H1 (cell line): ENCODE results near the gene NANP.
A peak's percentile ranks its signal among the peaks of the same experiment; 100 is the strongest.

Experiments
- BACH1 ChIP-seq: IDR thresholded peaks from 2 replicates; pipeline ENCODE4 v1.6.1; 2012; ENCODE audit warnings: low read length, improper control_type of control experiment
- BCL11A ChIP-seq, 2 experiments: IDR thresholded peaks; one replicate each; pipeline ENCODE4 v1.6.1; 2011; ENCODE audit warnings: low read depth in 2 of 2, low read length in 2 of 2, mild to moderate bottlenecking in 2 of 2
- CHD1 ChIP-seq: IDR thresholded peaks from 2 replicates; pipeline ENCODE4 v1.6.1; 2012; ENCODE audit warnings: low read depth, low read length, improper control_type of control experiment
- CTCF ChIP-seq, 3 experiments: IDR thresholded peaks; 1 replicate in 2 of 3; 2 replicates in 1 of 3; pipeline versions ENCODE4 v1.5.1 to v1.6.1; 2011; ENCODE audit warnings: low read length in 3 of 3, mild to moderate bottlenecking in 3 of 3, inconsistent platforms in 2 of 3, low read depth in 1 of 3, moderate library complexity in 1 of 3; ENCODE audit not compliant: insufficient read depth in 1 of 3; ENCODE audit errors: control extremely low read depth in 1 of 3
- EGR1 ChIP-seq: IDR thresholded peaks from 2 replicates; pipeline ENCODE4 v1.6.1; 2011; ENCODE audit warnings: low read depth, low read length, borderline replicate concordance
- FOSL1 ChIP-seq: IDR thresholded peaks from 2 replicates; pipeline ENCODE4 v1.6.1; 2011; ENCODE audit warnings: mild to moderate bottlenecking, low read depth, low read length, moderate library complexity; ENCODE audit not compliant: insufficient read depth
- NRF1 ChIP-seq: IDR thresholded peaks from 2 replicates; pipeline ENCODE4 v1.6.1; 2011; ENCODE audit warnings: mild to moderate bottlenecking, low read depth, low read length, improper control_type of control experiment
- POLR2A ChIP-seq, 2 experiments: IDR thresholded peaks; 1 replicate in 1 of 2; 2 replicates in 1 of 2; pipeline ENCODE4 v1.6.1; 2011; ENCODE audit warnings: low read depth in 2 of 2, low read length in 2 of 2, mild to moderate bottlenecking in 2 of 2; ENCODE audit errors: control extremely low read depth in 1 of 2
- RAD21 ChIP-seq, 2 experiments: IDR thresholded peaks in 1 of 2; conservative IDR thresholded peaks in 1 of 2; 2 replicates each; pipeline ENCODE4 v1.6.1; 2011; ENCODE audit warnings: low read depth in 2 of 2, low read length in 2 of 2, improper control_type of control experiment in 1 of 2, inconsistent platforms in 1 of 2, mild to moderate bottlenecking in 1 of 2, moderate library complexity in 1 of 2
- SP1 ChIP-seq: IDR thresholded peaks from 2 replicates; pipeline ENCODE4 v1.6.1; 2011; ENCODE audit warnings: low read depth, low read length
- TEAD4 ChIP-seq: IDR thresholded peaks from 2 replicates; pipeline ENCODE4 v1.6.1; 2012; ENCODE audit warnings: low read depth, low read length, inconsistent platforms, mixed read lengths
- YY1 ChIP-seq: IDR thresholded peaks from 2 replicates; pipeline ENCODE4 v1.6.1; 2011; ENCODE audit warnings: low read depth, mild to moderate bottlenecking, low read length
- TF ChIP-seq, protein P1 (sequence below): IDR thresholded peaks from 2 replicates; pipeline ENCODE4 v1.6.1; 2012; ENCODE audit warnings: inconsistent platforms

DNA sequence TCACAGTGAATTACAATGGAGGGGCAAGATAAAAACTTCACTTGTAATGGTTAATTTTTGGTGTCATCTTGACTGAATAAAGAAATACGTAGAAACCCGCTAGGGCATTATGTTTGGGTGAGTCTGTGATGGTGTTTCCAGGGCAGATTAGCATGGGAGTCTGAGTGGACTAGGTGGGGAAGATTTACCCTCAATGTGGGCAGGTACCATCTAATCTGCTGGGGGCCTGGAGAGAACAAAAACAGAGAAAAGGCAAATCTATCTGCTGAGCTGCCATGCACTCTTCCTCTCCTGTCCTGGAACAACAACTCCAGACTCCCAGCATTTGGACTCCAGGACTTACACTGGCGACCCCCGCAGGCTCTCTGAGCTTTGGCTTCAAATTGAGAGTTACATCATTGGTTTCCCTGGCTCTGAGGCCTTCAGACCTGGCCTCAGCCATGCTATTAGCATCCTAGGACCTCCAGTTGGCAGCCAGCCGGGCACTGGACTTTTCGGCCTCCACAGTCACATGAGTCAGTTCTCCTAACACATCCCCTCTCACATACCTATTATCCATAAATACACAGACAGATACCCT is 58.1 kb downstream of the NANP start:
- TF ChIP-seq YY1 (no peak), CTCF (IDR thresholded peaks at IDR 0.05; ENCODE audit: control extremely low read depth in 1 of 3, insufficient read depth in 1 of 3, low read depth in 1 of 3, low read length in 3 of 3) (peak in 1 of 3 experiments; percentile 16; a peak in 1 of 4 replicates), CHD1 (no peak), EGR1 (no peak), FOSL1 (no peak), BCL11A (IDR thresholded peaks at IDR 0.05; ENCODE audit: low read depth in 2 of 2, low read length in 2 of 2) (no peak), NRF1 (no peak), SP1 (no peak), TEAD4 (no peak), POLR2A (IDR thresholded peaks at IDR 0.05; ENCODE audit: control extremely low read depth in 1 of 2, low read depth in 2 of 2, low read length in 2 of 2) (no peak), RAD21 (IDR thresholded peaks at IDR 0.05 in 1 of 2, conservative IDR thresholded peaks at IDR 0.05 in 1 of 2; ENCODE audit: low read depth in 2 of 2, low read length in 2 of 2) (peak; percentile 2 to 20; a peak in 1 of 4 replicates), BACH1 (no peak)
- TF ChIP-seq, protein P1, sequence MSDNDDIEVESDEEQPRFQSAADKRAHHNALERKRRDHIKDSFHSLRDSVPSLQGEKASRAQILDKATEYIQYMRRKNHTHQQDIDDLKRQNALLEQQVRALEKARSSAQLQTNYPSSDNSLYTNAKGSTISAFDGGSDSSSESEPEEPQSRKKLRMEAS: no peak
